IMR-90 (cell line): ENCODE measurements around the gene ZNF74. TPM values are rescaled to one million over a fixed set of nuclear protein-coding genes. Genes with fewer than 3 reads are reported as not detected.

Source experiments
- ATAC-seq: fragments of 200-7000 bp; cut with Tn5 transposase; 2 replicates; pipeline ENCODE4 v1.9.1; 2020; ENCODE audit warnings: low read depth, mild to moderate bottlenecking, moderate library complexity
- BruUV-seq: library from RNA; stranded (reverse); fragments of 400-500 nt; replicated peaks from 2 replicates; lab custom pipeline; 2021; lab: Mats Ljungman, UMichigan
- CTCF ChIA-PET: fragments of 300-600 bp; formaldehyde crosslinking; extraction: SDS; loops from one replicate; lab custom pipeline; 2021; ENCODE audit warnings: antibody characterized with exemption; lab: Yijun Ruan, JAX
- POLR2A ChIA-PET: fragments of 300-600 bp; sonication (Branson Sonifier 250); formaldehyde crosslinking; loops from one replicate; lab custom pipeline; 2022; ENCODE audit warnings: antibody characterized with exemption; ENCODE audit not compliant: unreplicated experiment; lab: Charles Lee
- DNase-seq: peaks from one replicate; pipeline ENCODE4 v3.0.0; 2013
- H2AFZ ChIP-seq: replicated peaks from 2 replicates; pipeline ENCODE3; 2013; ENCODE audit warnings: low read length, mild to moderate bottlenecking; ENCODE audit not compliant: poor library complexity
- H2AK5ac ChIP-seq: 2 replicates; pipeline ENCODE4 v1.6.1; 2013; ENCODE audit warnings: low read depth, low read length, inconsistent platforms
- H2AK9ac ChIP-seq: replicated peaks from 2 replicates; pipeline ENCODE3; 2013; ENCODE audit warnings: mild to moderate bottlenecking, low read depth, low read length, moderate library complexity; ENCODE audit not compliant: poor library complexity
- H2BK120ac ChIP-seq: 2 replicates; pipeline ENCODE4 v1.6.1; 2013; ENCODE audit warnings: low read depth, low read length, inconsistent platforms
- H2BK15ac ChIP-seq: 3 replicates; pipeline ENCODE4 v1.6.1; 2013; ENCODE audit warnings: low read depth, low read length, inconsistent platforms
- H2BK20ac ChIP-seq: 2 replicates; pipeline ENCODE4 v1.6.1; 2013; ENCODE audit warnings: low read depth, mild to moderate bottlenecking, inconsistent platforms, low read length, moderate library complexity
- H2BK5ac ChIP-seq: 2 replicates; pipeline ENCODE4 v1.6.1; 2013; ENCODE audit warnings: mild to moderate bottlenecking, low read depth, low read length, inconsistent platforms; ENCODE audit not compliant: poor library complexity, severe bottlenecking
- H3K14ac ChIP-seq: replicated peaks from 2 replicates; pipeline ENCODE4 v1.6.1; 2013; ENCODE audit warnings: low read depth, low read length, inconsistent platforms
- H3K18ac ChIP-seq: 2 replicates; pipeline ENCODE4 v1.6.1; 2013; ENCODE audit warnings: low read depth, low read length, control low read depth
- H3K23ac ChIP-seq: 2 replicates; pipeline ENCODE4 v1.6.1; 2013; ENCODE audit warnings: low read depth, low read length, inconsistent platforms
- H3K27ac ChIP-seq: 2 replicates; pipeline ENCODE4 v1.5.1; 2013; ENCODE audit warnings: mild to moderate bottlenecking, control low read depth, low read length; ENCODE audit not compliant: insufficient read depth
- H3K27me3 ChIP-seq: 2 replicates; pipeline ENCODE4 v1.6.1; 2013; ENCODE audit warnings: low read length; ENCODE audit not compliant: control insufficient read depth, insufficient read depth
- H3K36me3 ChIP-seq: 2 replicates; pipeline ENCODE4 v1.6.1; 2013; ENCODE audit warnings: low read length, mixed read lengths; ENCODE audit not compliant: control insufficient read depth, insufficient read depth
- H3K4ac ChIP-seq: 2 replicates; pipeline ENCODE4 v1.6.1; 2013; ENCODE audit warnings: low read depth, low read length, inconsistent platforms
- H3K4me1 ChIP-seq: 2 replicates; pipeline ENCODE4 v1.6.1; 2013; ENCODE audit warnings: low read length, mixed read lengths; ENCODE audit not compliant: control insufficient read depth, insufficient read depth
- H3K4me2 ChIP-seq: 2 replicates; pipeline ENCODE4 v1.6.1; 2013; ENCODE audit warnings: low read depth, mild to moderate bottlenecking, control low read depth, low read length, moderate library complexity
- H3K4me3 ChIP-seq: 2 replicates; pipeline ENCODE4 v1.5.1; 2013; ENCODE audit warnings: low read depth, mild to moderate bottlenecking, control low read depth, low read length, moderate library complexity; ENCODE audit not compliant: insufficient read depth
- H3K56ac ChIP-seq: 2 replicates; pipeline ENCODE4 v1.6.1; 2013; ENCODE audit warnings: low read length, inconsistent platforms; ENCODE audit not compliant: insufficient read depth; ENCODE audit errors: extremely low read depth
- H3K79me1 ChIP-seq, 2 experiments: 2 replicates each; pipeline ENCODE4 v1.6.1; 2013; ENCODE audit warnings: low read length in 2 of 2, inconsistent platforms in 1 of 2, low read depth in 1 of 2
- H3K9ac ChIP-seq: 2 replicates; pipeline ENCODE4 v1.6.1; 2013; ENCODE audit warnings: low read depth, low read length, control low read depth
- H3K9me1 ChIP-seq: 2 replicates; pipeline ENCODE4 v1.6.1; 2013; ENCODE audit warnings: low read length, inconsistent platforms; ENCODE audit not compliant: insufficient read depth
- H3K9me3 ChIP-seq: 2 replicates; pipeline ENCODE4 v1.6.1; 2013; ENCODE audit warnings: low read length; ENCODE audit not compliant: control insufficient read depth, insufficient read depth
- H4K20me1 ChIP-seq: 2 replicates; pipeline ENCODE4 v1.6.1; 2013; ENCODE audit warnings: low read length, inconsistent platforms; ENCODE audit not compliant: insufficient read depth
- H4K5ac ChIP-seq: 2 replicates; pipeline ENCODE4 v1.6.1; 2013; ENCODE audit warnings: mild to moderate bottlenecking, low read depth, low read length, control low read depth
- H4K8ac ChIP-seq, 2 experiments: 2 replicates each; pipeline ENCODE4 v1.6.1; 2013; ENCODE audit warnings: low read depth in 2 of 2, low read length in 2 of 2, control low read depth in 1 of 2, inconsistent platforms in 1 of 2
- H4K91ac ChIP-seq: 2 replicates; pipeline ENCODE4 v1.6.1; 2013; ENCODE audit warnings: low read depth, low read length, inconsistent platforms; ENCODE audit not compliant: insufficient read depth
- BHLHE40 ChIP-seq: fragments of 150-350 bp; IDR thresholded peaks from 2 replicates; pipeline ENCODE4 v1.6.1; 2016; ENCODE audit warnings: mild to moderate bottlenecking, low read depth, low read length
- CEBPB ChIP-seq: IDR thresholded peaks from 2 replicates; pipeline ENCODE4 v1.6.1; 2012; ENCODE audit warnings: low read depth, low read length, improper control_type of control experiment
- CHD1 ChIP-seq: IDR thresholded peaks from 2 replicates; pipeline ENCODE4 v1.6.1; 2012; ENCODE audit warnings: low read depth, low read length, improper control_type of control experiment
- CTCF ChIP-seq: conservative IDR thresholded peaks from 2 replicates; pipeline ENCODE4 v1.5.1; 2012; ENCODE audit warnings: mild to moderate bottlenecking, low read depth, low read length, improper control_type of control experiment
- ELK1 ChIP-seq: fragments of 150-350 bp; IDR thresholded peaks from 2 replicates; pipeline ENCODE4 v1.6.1; 2016; ENCODE audit warnings: low read depth, mild to moderate bottlenecking, low read length, moderate library complexity, borderline replicate concordance
- FOS ChIP-seq: fragments of 150-350 bp; IDR thresholded peaks from 2 replicates; pipeline ENCODE4 v1.6.1; 2016; ENCODE audit warnings: low read depth, low read length
- MAFK ChIP-seq: IDR thresholded peaks from 2 replicates; pipeline ENCODE4 v1.6.1; 2012; ENCODE audit warnings: low read depth, low read length, improper control_type of control experiment
- MAZ ChIP-seq: IDR thresholded peaks from 2 replicates; pipeline ENCODE4 v1.6.1; 2012; ENCODE audit warnings: low read depth, mild to moderate bottlenecking, low read length, improper control_type of control experiment, moderate library complexity, borderline replicate concordance
- MXI1 ChIP-seq: IDR thresholded peaks from 2 replicates; pipeline ENCODE4 v1.6.1; 2012; ENCODE audit warnings: low read depth, mild to moderate bottlenecking, low read length, moderate library complexity, borderline replicate concordance
- NFE2L2 ChIP-seq: fragments of 150-350 bp; IDR thresholded peaks from 2 replicates; pipeline ENCODE4 v1.6.1; 2016; ENCODE audit warnings: low read depth, mild to moderate bottlenecking, low read length
- POLR2A ChIP-seq: IDR thresholded peaks from 2 replicates; pipeline ENCODE4 v1.6.1; 2012; ENCODE audit warnings: mild to moderate bottlenecking, low read depth, low read length
- RAD21 ChIP-seq: IDR thresholded peaks from 2 replicates; pipeline ENCODE4 v1.6.1; 2012; ENCODE audit warnings: low read length, improper control_type of control experiment
- RCOR1 ChIP-seq: IDR thresholded peaks from 2 replicates; pipeline ENCODE4 v1.6.1; 2012; ENCODE audit warnings: mild to moderate bottlenecking, low read length, improper control_type of control experiment; ENCODE audit not compliant: insufficient replicate concordance
- RFX5 ChIP-seq: IDR thresholded peaks from 2 replicates; pipeline ENCODE4 v1.8.0; 2012; ENCODE audit warnings: low read depth, mild to moderate bottlenecking, low read length, moderate library complexity
- SMC3 ChIP-seq: fragments of 150-350 bp; IDR thresholded peaks from 2 replicates; pipeline ENCODE4 v1.6.1; 2016; ENCODE audit warnings: low read depth, mild to moderate bottlenecking, antibody characterized with exemption, low read length, moderate library complexity
- USF2 ChIP-seq: fragments of 150-350 bp; IDR thresholded peaks from 2 replicates; pipeline ENCODE4 v1.6.1; 2017; ENCODE audit warnings: mild to moderate bottlenecking, antibody characterized with exemption, low read length, low read depth
- WGBS, 2 experiments: methylation state at CpG; one replicate each; pipeline versions ENCODE4 v1.1.5 to v1.1.7; 2013; ENCODE audit warnings: missing lambda C conversion rate in 2 of 2; ENCODE audit not compliant: insufficient read length in 1 of 2; ENCODE audit errors: extremely low coverage in 2 of 2; 5-methylcytosine and 5-hydroxymethylcytosine counted together
- dilution Hi-C: fragments of 300-500 bp; cut with HindIII; formaldehyde crosslinking; loops from one replicate; pipeline ENCODE4 v1.14.3; 2018; ENCODE audit warnings: low sequenced_read_pairs; ENCODE audit not compliant: unreplicated experiment
- in situ Hi-C: fragments of 300-500 bp; cut with MboI; formaldehyde crosslinking; loops from 3 replicates; pipeline ENCODE4 v1.14.3; 2019; ENCODE audit warnings: low sequenced_read_pairs, inconsistent platforms, mixed read lengths
- intact Hi-C: fragments of 100-400 bp; cut with micrococcal nuclease; formaldehyde crosslinking; loops from 2 replicates; pipeline ENCODE4 v1.10.0; 2022
- polyA plus RNA-seq, 3 experiments: library from polyadenylated mRNA; depleted of rRNA; stranded (reverse); fragments of >200 nt; gene quantifications; 2 replicates each; pipeline ENCODE4 v1.2.3, GENCODE V29; 2012; ENCODE audit warnings: low replicate concordance in 1 of 3
- total RNA-seq: library from RNA; depleted of rRNA; stranded (reverse); fragments of >200 nt; gene quantifications from 2 replicates; pipeline ENCODE4 v1.2.3, GENCODE V29; 2012

The ZNF74 gene
- total and polyA plus RNA-seq, 2 of the 4 experiments (the other 2 are of a cell fraction) = 7.5 to 8.4 TPM

GRCh38 chr22:20383538-20383937 lies 10.4 kb upstream of the ZNF74 start:
- no peaks in the 10 kb centered on the region for H3K36me3 ChIP-seq
- H2AFZ ChIP-seq = no peak overlapping the region
- no peak overlapping the region for H3K14ac ChIP-seq
- dilution Hi-C loops = no loop called here
- H4K5ac ChIP-seq = no peak overlapping the region
- H3K4me2 ChIP-seq = no peak overlapping the region
- no peaks in the 10 kb centered on the region for H4K20me1 ChIP-seq
- BruUV-seq = no TSS peak
- no peaks in the 10 kb centered on the region for H3K9me3 ChIP-seq
- no peak overlapping the region for H3K4me3 ChIP-seq
- WGBS, 2 experiments = 90% methylated on average over 5 of the region's 9 CpGs; no CpG with 5 or more reads in 1 of the 2 experiments
- intact Hi-C loops = no loop called here
- H3K56ac ChIP-seq = no peak overlapping the region
- H3K27me3 ChIP-seq = peaks cover 12% of the 10 kb centered on the region
- in situ Hi-C loops = no loop called here
- no peak overlapping the region for H4K8ac ChIP-seq
- H2AK9ac ChIP-seq = no peak overlapping the region
- no peaks in the 10 kb centered on the region for H3K9me1 ChIP-seq
- ATAC-seq (no peak), DNase-seq (no peak)
- H3K79me1 ChIP-seq = no peaks in the 10 kb centered on the region
- H3K18ac ChIP-seq = no peak overlapping the region
- no peak overlapping the region for H3K27ac ChIP-seq
- TF ChIP-seq BHLHE40 (no peak), CEBPB (no peak), CTCF (no peak), NFE2L2 (no peak), USF2 (no peak), CHD1 (no peak), MAZ (no peak), RCOR1 (no peak), ELK1 (no peak), SMC3 (no peak), RAD21 (no peak), RFX5 (no peak), FOS (no peak), MXI1 (no peak), MAFK (no peak), POLR2A (no peak)
- no peak overlapping the region for H2BK15ac ChIP-seq
- no peak overlapping the region for H4K91ac ChIP-seq
- no peak overlapping the region for H2BK5ac ChIP-seq
- H3K9ac ChIP-seq = no peak overlapping the region
- ChIA-PET CTCF (no interaction called here), POLR2A (no interaction called here)
- no peak overlapping the region for H2AK5ac ChIP-seq
- H2BK20ac ChIP-seq = no peak overlapping the region
- H3K23ac ChIP-seq = no peak overlapping the region
- no peak overlapping the region for H2BK120ac ChIP-seq
- H3K4ac ChIP-seq = no peak overlapping the region
- no peaks in the 10 kb centered on the region for H3K4me1 ChIP-seq
